CD4-positive, alpha-beta T cell treated with Interleukin-4 for 1 hour (primary cell): Measurements from ENCODE around the gene ITPKC.
A peak's percentile ranks its signal among the peaks of the same experiment; 100 is the strongest.
"Not testable (repeated sequence)": the region's sequence is repeated elsewhere in the genome, so short reads cannot be mapped to it uniquely, and the experiment has no call there.

Source experiments
- DNase-seq, 2 donors: peaks; one replicate each; pipeline ENCODE4 v3.0.0-alpha.2; 2020 to 2022

The ITPKC gene

GRCh38 chr19:40774916-40775631 lies 58.2 kb downstream of the ITPKC start, which contains the start of gene MIA:
Gene MIA, plus strand, starts transcription at chr19:40775521. Its CDS starts 22 bp downstream, at chr19:40775543.
- no peak for DNase-seq

DNA sequence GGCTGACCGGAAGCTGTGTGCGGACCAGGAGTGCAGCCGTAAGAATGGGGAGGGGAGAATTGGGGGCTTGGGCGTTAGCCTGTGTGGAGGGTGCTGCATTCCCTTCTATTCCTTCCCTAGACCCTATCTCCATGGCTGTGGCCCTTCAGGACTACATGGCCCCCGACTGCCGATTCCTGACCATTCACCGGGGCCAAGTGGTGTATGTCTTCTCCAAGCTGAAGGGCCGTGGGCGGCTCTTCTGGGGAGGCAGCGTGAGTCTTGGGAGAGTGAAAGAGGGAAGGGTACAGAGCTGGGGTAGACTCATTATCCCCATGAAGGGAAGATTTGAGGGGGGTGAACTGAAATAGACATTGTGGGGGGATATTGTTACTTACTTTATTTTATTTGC lies 58.7 kb downstream of the ITPKC start:
- DNase-seq = no peak

- DNase-seq = no peak
Measured at GRCh38 chr19:40776364-40776763, 59.5 kb downstream of the ITPKC start.

- DNase-seq = peak; percentile 95 to 96
Measured at GRCh38 chr19:40776932-40777644, 60.2 kb downstream of the ITPKC start.

DNA sequence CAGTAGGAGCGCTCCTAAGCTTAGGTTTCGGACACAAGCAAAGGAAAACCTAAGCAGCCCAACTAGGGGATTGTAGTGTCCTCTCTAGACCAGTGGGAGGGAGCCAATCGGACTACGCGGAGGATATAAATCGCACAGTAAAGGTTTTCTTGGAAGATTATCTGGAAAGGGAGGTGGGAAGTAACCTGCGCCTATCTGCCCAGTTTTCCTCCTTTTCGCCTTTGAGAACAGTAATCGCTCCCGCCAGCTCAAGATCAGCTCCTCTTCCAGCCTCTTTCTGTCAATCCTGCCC lies 60.7 kb downstream of the ITPKC start:
- no peak for DNase-seq

- DNase-seq = peak; percentile 100
Measured at GRCh38 chr19:40777937-40778705, 61.2 kb downstream of the ITPKC start, which contains the start of gene RAB4B. Gene RAB4B, plus strand, starts transcription at chr19:40778247. Its CDS starts 129 bp downstream, at chr19:40778376.

GRCh38 chr19:40778706-40779284 lies 61.9 kb downstream of the ITPKC start:
- no peak for DNase-seq

GRCh38 chr19:40780582-40780981 lies 63.7 kb downstream of the ITPKC start:
- no peak for DNase-seq

DNA sequence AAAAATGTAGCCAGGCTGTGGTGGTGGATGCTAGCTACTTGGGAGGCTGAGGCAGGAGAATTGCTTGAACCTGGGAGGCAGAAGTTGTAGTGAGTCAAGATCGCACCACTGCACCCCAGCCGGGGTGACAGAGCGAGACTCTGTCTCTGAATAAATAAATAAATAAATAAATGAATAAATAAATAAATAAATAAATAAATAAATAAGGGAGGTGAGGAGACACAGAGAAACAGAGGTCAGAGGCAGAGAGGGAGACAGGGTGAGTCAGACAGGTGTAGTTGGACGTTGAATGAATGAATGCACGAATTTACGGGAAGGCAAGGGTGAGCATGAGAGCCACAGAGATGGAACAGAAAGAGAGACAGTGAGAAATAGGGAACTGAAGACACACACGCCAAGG lies 64.2 kb downstream of the ITPKC start:
- DNase-seq = no peak

- DNase-seq = no peak
Measured at GRCh38 chr19:40783711-40784110, 66.8 kb downstream of the ITPKC start.

- not testable (repeated sequence) for DNase-seq
Measured at GRCh38 chr19:40784146-40784545, 67.2 kb downstream of the ITPKC start.

DNA sequence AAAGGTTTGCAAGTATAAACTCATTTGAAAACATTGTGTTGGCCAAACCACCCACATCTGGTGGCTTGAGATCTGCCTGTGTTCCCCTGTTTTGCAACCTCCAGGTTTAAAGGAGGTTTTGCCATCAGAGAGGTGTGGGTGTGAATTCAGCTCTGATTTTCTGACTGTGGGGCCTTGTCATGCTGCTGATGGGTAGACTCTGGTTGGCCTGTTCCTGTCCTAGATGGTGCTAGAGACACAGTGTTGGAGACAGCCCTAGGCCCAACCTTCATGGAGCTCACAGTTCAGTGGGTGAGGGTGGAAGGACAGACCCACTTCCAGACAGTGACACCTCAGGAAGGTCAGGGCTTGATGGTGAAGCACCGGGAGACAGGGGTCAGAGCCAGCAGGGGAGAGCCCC lies 68.6 kb downstream of the ITPKC start:
- no peak for DNase-seq

DNA sequence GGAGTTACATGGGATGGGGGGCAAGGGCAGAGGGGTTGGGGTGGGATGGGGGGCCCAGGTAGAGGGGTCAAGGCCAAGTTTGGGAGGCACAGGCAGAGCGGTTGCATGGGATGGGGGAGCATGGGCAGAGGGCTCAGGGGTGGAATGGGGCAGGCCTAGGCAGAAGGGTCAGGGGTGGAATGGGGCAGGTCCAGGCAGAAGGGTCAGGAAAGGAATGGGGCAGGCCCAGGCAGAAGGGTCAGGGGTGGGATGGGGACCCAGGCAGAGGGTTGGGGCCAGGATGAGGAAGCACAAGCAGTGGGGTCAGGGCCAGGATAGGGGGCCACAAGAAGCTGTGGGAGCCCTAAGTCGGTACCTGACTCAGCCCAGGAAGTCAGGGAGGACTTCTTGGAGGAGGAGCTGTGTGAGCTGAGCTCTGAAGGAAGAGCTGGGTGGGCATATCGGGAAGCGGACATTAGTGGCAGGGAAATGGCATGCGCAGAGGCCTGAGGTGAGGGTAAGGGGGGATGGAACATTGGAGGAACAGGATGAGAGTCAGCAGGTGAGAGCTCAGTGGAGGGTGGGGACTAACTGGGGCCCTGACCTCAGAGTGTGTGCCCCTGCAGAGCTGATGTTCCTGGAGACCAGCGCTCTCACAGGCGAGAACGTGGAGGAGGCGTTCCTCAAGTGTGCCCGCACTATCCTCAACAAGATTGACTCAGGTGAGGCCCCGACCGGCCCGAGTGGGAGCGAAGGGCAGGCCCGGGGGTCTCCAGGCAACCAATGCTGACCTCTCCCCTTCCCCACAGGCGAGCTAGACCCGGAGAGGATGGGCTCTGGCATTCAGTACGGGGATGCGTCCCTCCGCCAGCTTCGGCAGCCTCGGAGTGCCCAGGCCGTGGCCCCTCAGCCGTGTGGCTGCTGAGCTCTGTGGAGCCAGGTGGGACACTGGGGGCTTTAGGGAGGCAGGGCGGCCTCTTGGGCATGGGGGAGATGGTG lies 69.4 kb downstream of the ITPKC start:
- no peak for DNase-seq
